Stimulated activated CD8-positive, alpha-beta memory T cell treated with anti-CD3 and anti-CD28 coated beads, Interleukin-4, amount 100 ng/mL, for 24 hours (primary cell): ENCODE data around the gene MIPOL1.
"Not testable (repeated sequence)": the region's sequence is repeated elsewhere in the genome, so short reads cannot be mapped to it uniquely, and the experiment has no call there.

Experiments used
- DNase-seq: peaks from one replicate; pipeline ENCODE4 v3.0.0-alpha.2; 2020; ENCODE audit warnings: low read depth

MIPOL1 gene

DNA sequence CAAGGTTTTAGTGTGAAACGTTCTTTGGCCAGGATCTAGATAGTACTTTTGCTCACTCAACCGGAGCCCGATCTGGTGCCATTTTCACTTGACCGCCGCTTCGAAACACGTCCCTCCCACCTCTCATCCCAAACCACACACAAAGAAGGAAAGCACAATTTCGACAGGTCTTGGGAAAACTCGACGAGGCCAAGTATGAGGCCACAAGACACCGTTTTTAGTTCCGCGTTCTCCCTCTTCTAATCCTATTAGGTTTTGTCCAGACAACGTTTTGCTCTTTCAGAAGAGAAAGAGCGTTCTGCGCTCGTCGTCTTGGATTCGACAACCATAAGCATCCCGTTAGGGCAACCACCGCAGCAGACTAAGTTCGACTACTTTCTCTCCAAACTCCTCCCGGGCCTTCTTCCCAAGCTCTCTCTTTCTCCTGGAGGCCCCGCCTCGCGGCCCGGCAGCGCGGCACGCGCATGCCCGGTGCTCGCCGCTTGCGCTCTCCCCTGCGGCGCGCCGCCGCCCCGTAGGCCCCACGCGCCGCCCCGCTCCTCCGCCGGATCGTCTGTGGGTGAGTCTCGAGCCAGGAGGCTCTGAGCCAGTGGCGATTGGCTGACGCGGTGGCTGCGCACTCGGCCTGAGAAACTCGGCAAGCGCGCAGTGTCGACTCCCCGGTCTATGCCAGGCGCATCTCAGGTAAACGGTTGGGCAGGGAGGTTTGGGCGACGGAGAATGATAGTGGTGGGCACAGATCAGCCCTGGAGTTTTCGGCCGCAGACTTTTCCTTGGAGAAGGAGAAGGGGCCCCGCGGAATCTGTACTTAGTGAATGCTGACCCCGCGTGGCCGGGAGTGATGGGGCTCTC, at the start of gene MIPOL1:
Gene MIPOL1 (plus strand): TSS at position 517 of the 852 bp plus-strand sequence. CDS start 49,952 bp downstream, outside the sequence.
- DNase-seq, result peak; percentile 4

GRCh38 chr14:37150414-37150813, 47.3 kb upstream of the MIPOL1 start:
- DNase-seq, result no peak

DNA sequence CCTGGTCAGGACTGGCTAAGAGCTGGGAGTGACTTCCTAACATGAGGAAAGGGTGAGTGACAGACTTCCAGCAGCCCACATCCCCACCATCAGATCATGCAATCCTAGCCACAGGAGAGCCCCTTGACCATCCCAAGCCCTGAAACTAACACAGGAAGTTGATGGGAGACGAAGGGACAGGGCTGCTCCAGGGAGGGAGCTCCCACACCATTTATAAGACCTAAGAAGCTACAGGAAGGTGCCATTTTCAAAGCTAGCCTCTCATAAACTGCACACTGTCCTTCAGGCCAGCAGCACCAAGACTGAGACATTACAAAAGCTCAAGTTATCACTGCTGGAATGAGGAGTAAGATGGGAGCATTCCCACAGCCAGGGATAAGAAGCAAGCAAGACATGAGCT, 44.7 kb upstream of the MIPOL1 start:
- DNase-seq, result no peak

- DNase-seq, result no peak
These were observed 44.3 kb upstream of the MIPOL1 start for GRCh38 chr14:37153483-37153882.

GRCh38 chr14:37157987-37158386, 39.8 kb upstream of the MIPOL1 start:
- DNase-seq, result no peak

DNA sequence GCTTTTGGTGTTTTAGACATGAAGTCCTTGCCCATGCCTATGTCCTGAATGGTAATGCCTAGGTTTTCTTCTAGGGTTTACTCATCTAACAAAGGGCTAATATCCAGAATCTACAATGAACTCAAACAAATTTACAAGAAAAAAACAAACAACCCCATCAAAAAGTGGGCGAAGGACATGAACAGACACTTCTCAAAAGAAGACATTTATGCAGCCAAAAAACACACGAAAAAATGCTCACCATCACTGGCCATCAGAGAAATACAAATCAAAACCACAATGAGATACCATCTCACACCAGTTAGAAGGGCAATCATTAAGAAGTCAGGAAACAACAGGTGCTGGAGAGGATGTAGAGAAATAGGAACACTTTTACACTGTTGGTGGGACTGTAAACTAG, 35.4 kb upstream of the MIPOL1 start:
- not testable (repeated sequence) for DNase-seq

DNA sequence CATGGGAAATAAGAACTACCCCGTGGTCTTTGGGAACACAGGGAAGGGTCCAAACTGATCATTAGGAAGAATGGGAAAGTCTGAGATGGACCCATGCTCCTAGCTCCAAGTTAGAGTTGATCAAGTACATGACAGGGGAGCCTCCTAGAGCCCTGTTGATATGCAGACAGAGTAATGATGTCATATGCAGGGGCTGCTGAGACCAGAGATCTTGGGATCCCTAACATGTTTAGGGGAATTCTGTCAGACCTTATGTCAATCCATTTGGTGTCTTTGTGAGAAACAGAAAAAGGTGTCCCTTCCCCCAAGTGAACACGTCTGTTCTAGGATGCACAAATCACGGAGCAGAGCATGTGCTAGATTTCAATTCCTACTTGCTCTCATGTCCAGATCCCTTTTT, 31.9 kb upstream of the MIPOL1 start:
- DNase-seq, result no peak

DNA sequence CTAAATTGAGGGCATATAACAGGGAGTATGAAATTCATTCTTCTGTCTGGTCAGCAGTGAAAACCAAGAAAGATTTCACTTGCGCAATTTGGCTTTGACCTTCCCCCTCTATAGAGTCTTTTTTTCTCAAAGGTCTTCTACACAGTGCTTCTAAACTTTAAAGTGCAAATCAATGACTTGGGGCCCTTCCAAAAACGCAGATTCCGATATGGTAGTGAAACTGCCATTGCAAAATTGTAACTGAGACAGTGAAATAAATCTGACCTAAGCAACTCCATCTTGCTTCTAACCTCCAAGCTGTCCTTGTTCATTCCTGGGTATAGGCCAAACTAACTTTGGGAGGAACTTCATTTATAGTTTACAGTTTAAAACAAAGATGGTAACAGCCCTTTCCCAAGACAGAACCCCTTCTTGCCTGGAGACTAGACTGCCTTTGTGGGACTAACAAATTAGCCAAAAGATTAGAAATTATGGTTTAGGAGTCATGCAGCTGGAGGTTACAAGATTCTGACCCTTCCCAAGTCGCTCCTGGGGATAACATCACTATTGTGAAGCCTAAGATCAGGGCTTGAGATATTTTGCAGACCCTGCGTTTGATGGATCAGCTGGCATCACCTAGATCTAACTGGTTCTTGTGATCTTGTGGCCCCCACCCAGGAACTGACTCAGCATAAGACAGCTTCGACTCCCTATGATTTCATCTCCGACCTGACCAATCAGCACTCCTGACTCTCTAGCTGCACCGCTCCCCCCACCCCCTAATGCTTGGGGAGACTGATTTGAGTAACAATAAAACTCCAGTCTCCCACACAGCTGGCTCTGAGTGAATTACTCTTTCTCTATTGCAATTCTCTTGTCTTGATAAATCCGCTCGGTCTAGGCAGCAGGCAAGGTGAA, 30.3 kb upstream of the MIPOL1 start:
- no peak for DNase-seq

DNA sequence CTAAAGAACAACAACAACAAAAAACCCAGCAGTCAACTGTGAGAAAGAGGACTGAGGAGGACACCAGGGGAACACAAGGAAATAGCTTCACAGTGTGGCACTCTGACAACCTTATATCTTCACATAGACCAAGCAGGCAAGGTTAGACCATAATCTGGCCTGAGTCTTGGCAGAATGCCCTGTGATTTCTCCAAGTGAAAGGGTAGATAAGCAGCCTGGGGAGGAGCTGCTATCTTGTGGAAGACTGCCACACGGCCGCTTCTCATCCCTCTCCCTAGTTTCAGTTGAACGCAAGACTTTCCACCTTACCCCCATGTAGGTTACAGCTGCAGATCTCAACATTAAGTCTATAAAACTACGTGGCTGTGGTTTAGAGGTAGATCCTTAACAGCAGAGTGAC, 29.0 kb upstream of the MIPOL1 start:
- no peak for DNase-seq

DNA sequence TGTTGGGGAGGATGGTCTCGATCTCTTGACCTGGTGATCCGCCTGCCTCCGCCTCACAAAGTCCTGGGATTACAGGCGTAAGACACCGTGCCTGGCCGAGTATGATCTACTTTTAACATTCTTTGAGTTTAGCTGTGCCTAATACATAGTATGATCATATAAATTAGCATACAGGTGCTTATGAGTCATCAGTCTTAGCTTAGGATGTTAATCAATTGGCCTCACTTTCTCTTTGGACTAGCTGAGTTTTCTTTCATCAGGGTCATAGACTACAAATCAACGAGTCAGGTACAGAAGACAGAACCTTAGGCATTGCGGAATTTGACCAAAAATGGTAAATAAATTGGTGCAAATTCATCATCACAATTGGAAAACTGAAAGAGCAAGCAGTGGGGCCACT, 27.5 kb upstream of the MIPOL1 start:
- DNase-seq, result no peak

DNA sequence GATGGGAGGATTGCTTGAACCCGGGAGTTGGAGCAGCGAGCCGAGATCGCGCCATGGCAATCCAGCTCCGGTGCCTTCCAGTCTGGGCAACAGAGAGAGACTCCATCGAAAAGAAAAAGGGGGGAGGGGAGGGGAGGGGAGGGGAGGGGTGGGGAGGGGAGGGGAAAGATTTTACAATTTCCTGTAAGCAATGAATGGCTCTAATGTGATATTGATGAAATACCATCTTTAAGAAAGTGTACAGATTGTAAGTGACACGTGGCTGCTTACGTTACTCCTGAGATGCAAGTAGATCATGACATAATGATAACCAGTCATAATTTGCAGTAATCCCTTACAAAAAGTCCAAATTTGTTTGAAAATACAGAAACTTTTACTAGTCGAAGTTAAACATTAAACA, 26.7 kb upstream of the MIPOL1 start:
- DNase-seq, result no peak

DNA sequence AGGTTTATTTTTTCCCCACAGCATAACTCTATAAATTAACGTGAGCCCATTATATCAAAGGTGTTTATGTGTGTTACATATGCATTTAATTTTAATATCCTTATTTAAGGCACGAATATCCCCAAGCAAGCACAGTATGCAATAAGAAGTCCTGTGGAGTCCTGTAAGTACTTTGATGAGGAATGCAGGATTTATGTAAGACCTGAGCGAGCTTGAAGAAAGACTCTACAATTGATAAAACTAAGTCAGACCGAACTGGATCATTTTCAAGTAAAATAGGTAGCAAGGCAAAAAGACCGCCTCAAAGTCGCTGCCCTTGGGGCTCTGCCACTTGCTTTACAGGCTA, 26.1 kb upstream of the MIPOL1 start:
- DNase-seq, result no peak

DNA sequence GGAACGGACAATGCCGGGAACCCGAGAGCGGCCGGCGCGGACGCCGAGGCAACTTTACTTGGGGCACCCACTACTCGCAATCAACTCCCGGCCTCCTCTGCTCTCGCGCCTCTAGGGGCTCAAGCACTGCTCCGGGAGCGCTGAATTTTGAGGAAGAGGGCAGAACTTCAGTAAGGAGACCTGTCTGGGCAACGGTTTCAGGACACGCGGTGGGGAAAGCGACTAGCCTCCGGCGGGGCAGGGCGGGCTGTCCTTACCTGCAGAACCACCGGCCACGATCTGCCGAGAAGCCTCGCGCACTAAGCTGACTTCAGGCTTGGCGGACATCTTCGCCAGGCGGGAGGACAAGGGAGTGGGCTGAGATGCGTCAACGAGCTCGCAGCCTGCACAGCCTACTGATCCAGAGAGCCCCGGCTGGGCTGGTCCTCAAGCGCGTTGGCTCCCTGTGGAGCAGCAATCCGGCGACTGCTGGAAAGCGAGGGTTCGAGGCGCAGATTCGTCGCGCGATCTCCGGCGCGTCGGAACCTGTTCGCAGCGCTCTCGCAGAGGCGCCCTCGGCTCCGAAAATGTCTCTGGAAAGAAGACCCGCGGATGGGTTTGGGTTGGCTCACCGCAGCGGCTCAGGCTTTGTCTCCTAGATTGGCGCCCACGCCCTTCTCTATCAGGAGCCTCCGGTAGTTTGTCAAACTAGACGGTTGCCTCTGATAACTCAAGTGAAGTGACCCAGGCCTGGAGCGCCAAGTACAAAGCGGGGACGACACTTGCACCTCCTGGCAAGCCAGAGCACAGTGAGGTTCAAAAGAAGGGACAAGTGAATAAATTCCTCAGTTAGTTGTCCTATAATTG, 25.5 kb upstream of the MIPOL1 start, which contains the start of gene SLC25A21:
Gene SLC25A21 (minus strand): TSS at position 583 of the 846 bp plus-strand sequence.
- DNase-seq, result no peak

GRCh38 chr14:37172936-37173614, 24.7 kb upstream of the MIPOL1 start:
- DNase-seq, result no peak

- no peak for DNase-seq
These were observed 17.7 kb upstream of the MIPOL1 start for GRCh38 chr14:37179896-37180502.

DNA sequence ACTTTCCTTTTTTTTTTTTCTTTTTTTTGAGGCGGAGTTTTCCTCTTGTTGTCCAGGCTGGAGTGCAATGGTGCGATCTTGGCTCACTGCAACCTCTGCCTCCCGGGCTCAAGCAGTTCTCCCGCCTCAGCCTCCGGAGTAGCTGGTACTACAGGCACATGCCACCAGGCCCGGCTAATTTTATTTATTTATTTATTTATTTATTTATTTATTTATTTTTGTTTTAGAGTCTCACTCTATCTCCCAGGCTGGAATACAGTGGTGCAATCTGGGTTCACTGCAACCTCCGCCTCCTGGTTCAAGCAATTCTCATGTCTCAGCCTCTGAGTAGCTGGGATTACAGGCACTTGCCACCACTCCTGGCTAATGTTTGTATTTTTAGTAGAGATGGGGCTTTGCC, 16.9 kb upstream of the MIPOL1 start:
- DNase-seq, result not testable (repeated sequence)

DNA sequence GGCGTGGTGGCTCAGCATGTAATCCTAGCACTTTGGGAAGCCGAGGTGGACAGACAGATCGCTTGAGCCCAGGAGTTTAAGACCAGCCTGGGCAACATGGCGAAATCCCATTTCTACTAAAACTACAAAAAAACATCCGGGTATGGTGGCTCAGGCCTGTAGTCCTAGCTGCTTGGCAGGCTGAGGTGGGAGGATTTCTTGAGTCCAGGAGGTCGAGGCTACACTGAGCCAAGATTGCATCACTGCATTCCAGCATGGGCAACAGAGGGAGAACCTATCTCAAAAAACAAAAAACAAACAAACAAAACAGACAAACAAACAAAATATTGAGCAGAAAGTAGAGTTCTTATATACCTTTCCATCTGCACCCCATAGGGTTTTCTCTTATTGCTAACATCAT, 16.3 kb upstream of the MIPOL1 start:
- DNase-seq, result no peak

DNA sequence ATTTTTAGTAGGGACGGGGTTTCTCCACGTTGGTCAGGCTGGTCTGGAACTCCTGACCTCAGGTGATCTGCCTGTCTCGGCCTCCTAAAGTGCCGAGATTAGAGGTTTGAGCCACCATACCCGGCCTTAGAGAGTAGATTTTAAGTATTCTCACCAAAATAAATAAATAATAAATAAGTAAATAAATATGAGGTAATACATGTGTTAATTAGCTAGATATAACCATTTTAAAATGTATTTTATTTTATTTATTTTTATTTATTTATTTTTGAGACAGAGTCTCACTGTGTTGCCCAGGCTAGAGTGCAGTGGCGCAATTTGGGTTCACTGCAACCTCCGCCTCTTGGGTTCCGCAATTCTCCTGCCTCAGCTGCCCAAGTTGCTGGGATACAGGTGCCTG, 13.2 kb upstream of the MIPOL1 start:
- DNase-seq, result not testable (repeated sequence)

DNA sequence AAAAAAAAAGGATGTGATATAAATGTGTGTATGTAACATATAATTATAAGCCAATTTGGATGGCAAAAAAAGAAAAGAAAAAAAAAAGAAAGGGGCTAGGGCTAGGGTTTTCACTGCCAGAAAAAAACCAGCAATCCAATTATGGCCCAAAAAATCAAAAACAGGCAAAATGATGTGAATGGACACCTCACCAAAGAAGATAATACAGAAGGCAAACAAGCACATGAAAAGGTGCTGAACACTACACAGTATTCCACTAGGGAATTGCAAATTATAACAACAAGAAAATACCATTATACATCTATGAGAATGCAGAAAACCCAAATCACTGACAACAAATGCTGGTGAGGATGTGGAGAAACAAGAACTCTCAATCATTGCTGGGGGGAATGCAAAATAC, 12.1 kb upstream of the MIPOL1 start:
- no peak for DNase-seq

DNA sequence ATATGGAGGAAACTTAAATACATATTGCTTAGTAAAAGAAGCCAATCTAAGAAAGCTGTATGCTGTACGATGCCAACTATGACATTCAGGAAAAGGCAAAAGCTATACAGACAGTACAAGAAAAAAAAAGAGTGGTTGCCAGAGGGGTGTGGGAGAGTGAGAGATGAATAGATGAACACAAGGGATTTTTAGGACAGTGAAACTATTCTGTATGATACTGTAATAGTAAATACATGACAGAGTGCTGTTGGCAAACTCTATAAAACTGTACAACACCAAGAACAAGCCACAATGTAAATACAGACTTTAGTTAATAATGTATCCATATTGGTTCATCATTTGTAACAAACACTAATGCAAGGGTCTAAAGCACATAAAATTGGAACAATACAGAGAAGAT, 10.9 kb upstream of the MIPOL1 start:
- DNase-seq, result no peak

DNA sequence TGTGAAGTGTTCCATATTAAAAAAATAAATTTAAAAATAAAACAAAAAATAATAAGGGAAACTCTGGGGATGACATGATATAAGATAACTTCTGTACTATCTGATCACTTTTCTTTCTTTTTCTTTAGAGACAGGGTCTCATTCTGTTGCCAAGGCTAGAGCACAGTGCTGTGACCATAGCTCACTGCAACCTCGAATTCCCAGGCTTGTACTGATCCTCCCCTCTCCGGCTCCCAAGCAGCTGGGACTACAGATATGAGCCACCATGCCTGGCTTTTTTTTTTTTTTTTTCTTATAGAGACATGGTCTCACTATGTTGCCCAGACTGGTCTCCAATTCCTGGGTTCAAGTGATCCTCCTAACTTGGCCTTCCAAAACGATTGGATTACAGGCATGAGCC, 10.4 kb upstream of the MIPOL1 start:
- DNase-seq, result no peak
